NCI-H82 treated with DMSO at 0.1 percent for 48 hours (cell line): ENCODE measurements around the gene RNF113B.

Experiments
- DNase-seq: peaks from one replicate; lab custom pipeline; 2025; ENCODE audit not compliant: unreplicated experiment; lab: John Stamatoyannopoulos, UW

The RNF113B gene

DNA sequence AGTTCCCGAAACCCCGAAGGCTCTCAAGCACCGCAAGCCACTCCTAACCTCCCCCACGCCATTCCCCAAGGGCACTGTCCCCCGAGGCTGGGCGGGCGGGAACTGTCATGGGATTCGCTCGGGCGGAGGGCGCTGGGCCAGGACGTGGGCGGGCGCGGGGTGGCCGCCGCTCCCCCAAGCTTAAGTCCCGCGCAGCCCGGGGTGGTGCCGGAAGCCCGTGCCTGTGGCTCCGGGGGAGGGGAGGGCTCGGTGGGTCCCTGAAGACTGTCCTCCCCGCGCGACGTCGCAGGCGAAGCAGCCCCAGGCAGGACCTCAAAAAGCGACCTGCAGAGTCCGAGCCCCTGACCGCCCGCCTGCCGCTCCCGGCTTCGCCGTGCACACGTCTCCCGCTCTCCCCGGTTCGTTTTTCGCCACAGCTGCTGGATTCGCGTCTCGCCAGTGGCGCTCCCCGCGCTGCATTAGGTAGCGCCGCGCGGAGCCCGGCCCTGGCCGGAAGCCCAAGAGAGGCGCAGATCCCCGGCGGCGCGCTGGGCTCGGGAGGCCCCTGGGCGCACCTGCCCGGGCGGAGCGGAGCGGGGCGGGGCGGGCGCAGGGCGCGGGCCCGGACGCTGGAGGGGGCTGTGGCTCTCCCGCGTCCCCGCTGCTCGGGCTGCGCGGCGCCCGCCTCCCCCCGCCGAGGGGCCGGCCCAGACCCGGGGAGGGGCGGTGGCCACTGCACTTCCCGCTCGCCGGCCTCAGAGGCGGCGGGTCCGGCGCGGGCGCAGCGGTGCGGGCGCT lies 34.5 kb downstream of the RNF113B start, which contains the start of gene FARP1:
TSS of gene FARP1 (plus strand) at position 715 of the 777 bp plus-strand sequence. CDS start 70,149 bp downstream, outside the sequence.
- peak; percentile 40 for DNase-seq

DNA sequence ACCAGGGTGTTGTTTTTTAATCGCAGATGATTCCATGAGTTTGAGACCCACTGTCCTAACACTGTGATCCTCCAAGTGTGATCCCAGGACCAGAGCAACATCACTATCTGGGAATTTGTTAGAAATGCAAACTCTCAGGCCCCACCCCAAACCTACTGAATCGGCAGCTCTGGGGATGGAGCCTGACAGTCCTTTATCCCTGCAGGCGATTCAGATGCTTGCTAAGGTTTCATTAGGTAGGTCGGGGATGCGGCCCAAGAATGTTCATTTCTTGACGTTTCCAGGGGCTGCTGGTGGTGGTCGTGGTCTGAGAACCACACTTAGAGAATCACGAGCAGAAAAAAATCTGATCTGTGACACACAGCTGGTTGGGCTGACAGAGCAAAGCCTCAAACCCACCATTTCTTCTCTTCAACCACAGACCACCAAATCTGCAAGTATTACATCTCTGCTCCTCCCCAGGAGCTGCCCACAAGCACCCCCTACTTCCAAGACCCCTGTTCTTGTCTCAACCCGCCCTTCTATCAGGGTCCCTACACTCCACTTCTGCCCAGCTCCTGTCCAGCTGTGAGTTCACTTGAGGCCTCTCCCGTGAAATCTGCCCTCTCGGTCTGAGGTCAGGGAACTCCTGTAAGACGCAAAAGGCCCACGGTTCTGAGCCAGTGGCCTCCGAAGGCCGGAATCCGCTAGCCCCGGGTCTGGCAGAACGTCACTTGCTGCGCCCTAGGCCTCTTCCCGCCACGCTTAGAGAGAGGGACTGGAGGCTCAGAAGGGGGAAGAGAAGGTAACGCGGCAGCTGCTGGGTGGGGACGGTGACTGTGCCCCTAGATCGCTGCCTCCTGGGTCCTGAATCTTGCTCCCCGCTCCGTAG lies 35.3 kb downstream of the RNF113B start:
- no peak for DNase-seq

DNA sequence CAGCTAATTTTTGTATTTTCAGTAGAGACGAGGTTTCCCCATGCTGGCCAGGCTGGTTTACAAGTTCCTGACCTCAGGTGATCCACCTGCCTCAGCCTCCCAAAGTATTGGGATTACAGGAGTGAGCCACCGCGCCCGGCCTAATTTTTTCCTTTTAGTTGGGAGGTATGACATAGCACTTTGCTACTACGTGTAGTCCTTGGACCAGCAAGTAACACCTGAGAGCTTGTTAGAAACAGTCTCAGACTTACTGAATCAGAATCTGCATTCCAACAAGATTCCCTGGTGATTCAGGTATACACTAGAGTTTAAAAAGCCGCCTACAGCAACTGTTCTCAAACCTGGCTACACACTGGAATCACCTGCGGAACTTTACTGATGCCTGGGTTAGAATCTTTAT lies 36.0 kb downstream of the RNF113B start:
- DNase-seq, result no peak

DNA sequence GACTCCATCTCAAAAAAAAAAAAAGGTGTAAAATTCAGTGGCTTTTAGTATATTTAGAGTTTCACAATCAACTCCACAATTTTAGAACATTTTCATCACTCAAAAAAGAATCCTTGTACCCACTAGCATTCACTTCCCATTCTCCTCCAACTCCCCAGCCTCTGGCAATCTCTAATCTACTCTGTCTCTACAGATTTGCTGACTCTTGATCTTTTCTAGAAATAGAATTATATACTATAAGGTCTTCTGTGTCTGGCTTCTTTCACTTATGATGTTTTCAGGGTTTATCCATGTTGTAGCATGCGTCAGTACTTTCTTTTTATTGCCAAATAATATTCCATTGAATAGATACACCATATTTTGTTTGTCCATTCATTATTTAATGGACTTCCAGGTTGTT lies 42.2 kb downstream of the RNF113B start:
- DNase-seq, result no peak

DNA sequence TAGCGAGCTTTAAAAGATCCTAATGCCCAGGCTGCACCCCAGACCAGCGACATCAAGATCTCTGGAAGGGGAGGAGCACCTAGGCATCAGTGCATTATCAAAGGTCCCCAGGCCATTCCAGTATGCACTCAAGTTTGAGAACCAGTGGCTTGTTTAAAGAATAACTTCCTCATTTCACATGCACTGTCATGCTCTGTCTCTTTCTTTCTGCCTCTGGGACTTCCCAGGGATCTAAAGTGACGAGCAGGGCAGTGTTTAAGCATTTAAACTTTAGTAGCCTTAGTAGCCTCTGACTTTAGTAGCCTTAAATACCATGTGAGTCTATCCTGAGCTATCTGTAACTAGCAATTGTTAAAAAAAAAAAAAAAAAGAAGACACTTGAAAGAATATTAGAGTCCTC lies 43.1 kb downstream of the RNF113B start:
- no peak for DNase-seq

DNA sequence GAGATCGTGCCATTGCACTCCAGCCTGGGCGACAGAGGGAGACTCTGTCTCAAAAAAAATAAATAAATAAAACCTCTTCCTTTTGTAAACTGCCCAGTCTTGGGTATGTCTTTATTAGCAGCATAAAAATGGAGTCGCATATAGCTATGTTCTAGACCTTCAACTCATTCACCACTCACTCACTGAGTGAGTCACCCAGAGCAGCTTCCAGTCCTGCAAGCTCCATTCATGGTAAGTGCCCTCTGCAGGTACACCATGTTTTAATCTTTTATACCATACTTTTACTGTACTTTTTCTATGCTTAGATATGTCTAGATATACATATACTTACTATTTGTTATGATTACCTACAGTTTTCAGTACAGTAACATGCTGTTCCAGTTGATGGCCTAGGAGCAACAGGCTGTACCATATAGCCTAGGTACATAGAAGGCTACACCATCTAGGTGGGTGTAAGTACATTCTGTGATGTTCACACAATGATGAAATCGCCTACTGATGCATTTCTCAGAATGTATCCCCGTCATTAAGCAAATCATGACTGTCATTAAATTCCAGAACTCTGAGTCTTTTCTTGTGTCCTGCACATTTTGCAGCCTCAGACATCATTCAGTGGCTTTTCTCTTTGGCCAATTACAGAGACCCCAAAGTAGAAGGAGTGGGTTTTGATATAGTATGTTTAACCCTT lies 47.9 kb downstream of the RNF113B start:
- DNase-seq, result no peak
